ENCODE data around the gene BLTP2.
"Not testable (repeated sequence)": the region's sequence is repeated elsewhere in the genome, so short reads cannot be mapped to it uniquely, and the experiment has no call there.

Gene BLTP2

GRCh38 chr17:28644787-28645575 is at the start of gene BLTP2:
TSS of gene BLTP2 (minus strand) at chr17:28645158. CDS start at chr17:28645056, 102 bp downstream.
- peak; percentile 99 for DNase-seq

- DNase-seq = no peak
Observed at GRCh38 chr17:28693869-28694268, 48.9 kb upstream of the BLTP2 start.

- no peak for DNase-seq
Observed at GRCh38 chr17:28689011-28689410, 44.1 kb upstream of the BLTP2 start.

- no peak for DNase-seq
Observed at GRCh38 chr17:28688481-28688880, 43.5 kb upstream of the BLTP2 start.

GRCh38 chr17:28686296-28686695 is 41.3 kb upstream of the BLTP2 start:
- no peak for DNase-seq

- no peak for DNase-seq
Observed at GRCh38 chr17:28685366-28685765, 40.4 kb upstream of the BLTP2 start.

- DNase-seq = peak; percentile 60
Observed at GRCh38 chr17:28684963-28685362, 40.0 kb upstream of the BLTP2 start.

- no peak for DNase-seq
Observed at GRCh38 chr17:28682655-28683054, 37.7 kb upstream of the BLTP2 start.

- no peak for DNase-seq
Observed at GRCh38 chr17:28675980-28676379, 31.0 kb upstream of the BLTP2 start.

- DNase-seq = no peak
Observed at GRCh38 chr17:28675490-28675889, 30.5 kb upstream of the BLTP2 start.

- no peak for DNase-seq
Observed at GRCh38 chr17:28669918-28670317, 25.0 kb upstream of the BLTP2 start.

- DNase-seq = no peak
Observed at GRCh38 chr17:28667870-28668269, 22.9 kb upstream of the BLTP2 start.

GRCh38 chr17:28665994-28666393 is 21.0 kb upstream of the BLTP2 start:
- no peak for DNase-seq

GRCh38 chr17:28663723-28664122 is 18.8 kb upstream of the BLTP2 start:
- no peak for DNase-seq

- no peak for DNase-seq
Observed at GRCh38 chr17:28662527-28662829, 17.5 kb upstream of the BLTP2 start.

- DNase-seq = peak; percentile 95
Observed at GRCh38 chr17:28661635-28662526, 16.9 kb upstream of the BLTP2 start, which contains the start of the genes SDF2 and SUPT6H. TSS of gene SDF2 (minus strand) at chr17:28661906. CDS start at chr17:28661876, 30 bp downstream. TSS of gene SUPT6H (plus strand) at chr17:28662205. CDS start at chr17:28673402, 11,197 bp downstream.

- DNase-seq = not testable (repeated sequence)
Observed at GRCh38 chr17:28659497-28659881, 14.5 kb upstream of the BLTP2 start.

GRCh38 chr17:28658766-28659496 is 14.0 kb upstream of the BLTP2 start:
- DNase-seq = not testable (repeated sequence)

- DNase-seq = not testable (repeated sequence)
Observed at GRCh38 chr17:28658342-28658741, 13.4 kb upstream of the BLTP2 start.

GRCh38 chr17:28657756-28658155 is 12.8 kb upstream of the BLTP2 start:
- DNase-seq = no peak

- no peak for DNase-seq
Observed at GRCh38 chr17:28655160-28655559, 10.2 kb upstream of the BLTP2 start.

GRCh38 chr17:28648698-28649097 is 3.7 kb upstream of the BLTP2 start:
- DNase-seq = no peak
